Neural crest cell (in vitro differentiated cells): Measurements from ENCODE around the gene STX19. TPM values are rescaled to one million over a fixed set of nuclear protein-coding genes. Genes with fewer than 3 reads are reported as not detected.
A peak's percentile ranks its signal among the peaks of the same experiment; 100 is the strongest.

Experiments used
- DNase-seq: peaks from one replicate; pipeline ENCODE4 v3.0.0; 2021; ENCODE audit warnings: low read depth, mixed read lengths, low spot score
- H3K27ac Mint-ChIP-seq: one replicate; pipeline ENCODE4 v1.8.0; 2021; ENCODE audit warnings: mild to moderate bottlenecking, mixed read lengths; ENCODE audit not compliant: unreplicated experiment
- H3K27me3 Mint-ChIP-seq: 2 replicates; pipeline ENCODE4 v1.8.0; 2021; ENCODE audit warnings: low read depth, mild to moderate bottlenecking, mixed read lengths
- H3K36me3 Mint-ChIP-seq: 2 replicates; pipeline ENCODE4 v1.8.0; 2021; ENCODE audit warnings: low read depth, mild to moderate bottlenecking, mixed read lengths
- H3K4me1 Mint-ChIP-seq: 2 replicates; pipeline ENCODE4 v1.8.0; 2021; ENCODE audit warnings: mixed read lengths
- H3K4me3 Mint-ChIP-seq: one replicate; pipeline ENCODE4 v1.8.0; 2021; ENCODE audit warnings: mild to moderate bottlenecking, mixed read lengths
- H3K9me3 Mint-ChIP-seq: 2 replicates; pipeline ENCODE4 v1.8.0; 2021; ENCODE audit warnings: mixed read lengths
- CTCF ChIP-seq: fragments of 200-600 bp; sonication (generic); conservative IDR thresholded peaks from 2 replicates; pipeline ENCODE4 v1.5.0; 2021; ENCODE audit warnings: antibody characterized with exemption, mild to moderate bottlenecking
- total RNA-seq: library from RNA; stranded (reverse); gene quantifications from 2 replicates; pipeline ENCODE4 v1.2.1, GENCODE V29; 2021

The STX19 gene
- total RNA-seq, 1 donor from 2014 or later: not detected

GRCh38 chr3:93983408-93983807 lies 45.0 kb downstream of the STX19 start:
- peak overlapping the region; percentile 35 for H3K4me3 Mint-ChIP-seq
- no peak for DNase-seq
- H3K27me3 Mint-ChIP-seq: no peaks in the 10 kb centered on the region
- H3K36me3 Mint-ChIP-seq: no peaks in the 10 kb centered on the region
- H3K4me1 Mint-ChIP-seq: peaks cover 31% of the 10 kb centered on the region
- H3K9me3 Mint-ChIP-seq: no peaks in the 10 kb centered on the region
- no peak overlapping the region for H3K27ac Mint-ChIP-seq
- no peak for TF ChIP-seq CTCF

DNA sequence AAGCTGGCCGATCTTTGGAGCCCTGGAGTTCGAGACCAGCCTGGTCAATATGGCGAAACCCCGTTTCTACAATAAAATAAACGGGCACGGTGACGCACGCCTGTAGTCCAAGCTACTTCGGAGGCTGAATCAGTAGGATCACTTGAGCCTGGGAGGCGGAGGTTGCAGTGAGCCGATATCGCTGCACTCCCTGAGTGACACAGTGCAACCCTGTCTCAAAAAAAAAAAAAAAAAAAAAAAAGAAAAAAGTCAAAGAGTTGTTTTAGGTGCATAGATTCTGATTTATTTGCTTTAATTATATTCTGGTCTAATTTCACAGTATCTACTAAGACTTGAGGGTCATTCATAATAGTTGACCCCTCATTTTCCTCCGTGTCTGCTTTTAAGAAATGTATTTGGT lies 46.7 kb downstream of the STX19 start:
- no peak for TF ChIP-seq CTCF
- Mint-ChIP-seq H3K36me3 (no peaks in the 10 kb centered on the region), H3K4me1 (peaks cover 31% of the 10 kb centered on the region), H3K4me3 (peak overlapping the region; percentile 91), H3K27me3 (no peaks in the 10 kb centered on the region), H3K27ac (no peak overlapping the region), H3K9me3 (no peaks in the 10 kb centered on the region)
- no peak for DNase-seq

DNA sequence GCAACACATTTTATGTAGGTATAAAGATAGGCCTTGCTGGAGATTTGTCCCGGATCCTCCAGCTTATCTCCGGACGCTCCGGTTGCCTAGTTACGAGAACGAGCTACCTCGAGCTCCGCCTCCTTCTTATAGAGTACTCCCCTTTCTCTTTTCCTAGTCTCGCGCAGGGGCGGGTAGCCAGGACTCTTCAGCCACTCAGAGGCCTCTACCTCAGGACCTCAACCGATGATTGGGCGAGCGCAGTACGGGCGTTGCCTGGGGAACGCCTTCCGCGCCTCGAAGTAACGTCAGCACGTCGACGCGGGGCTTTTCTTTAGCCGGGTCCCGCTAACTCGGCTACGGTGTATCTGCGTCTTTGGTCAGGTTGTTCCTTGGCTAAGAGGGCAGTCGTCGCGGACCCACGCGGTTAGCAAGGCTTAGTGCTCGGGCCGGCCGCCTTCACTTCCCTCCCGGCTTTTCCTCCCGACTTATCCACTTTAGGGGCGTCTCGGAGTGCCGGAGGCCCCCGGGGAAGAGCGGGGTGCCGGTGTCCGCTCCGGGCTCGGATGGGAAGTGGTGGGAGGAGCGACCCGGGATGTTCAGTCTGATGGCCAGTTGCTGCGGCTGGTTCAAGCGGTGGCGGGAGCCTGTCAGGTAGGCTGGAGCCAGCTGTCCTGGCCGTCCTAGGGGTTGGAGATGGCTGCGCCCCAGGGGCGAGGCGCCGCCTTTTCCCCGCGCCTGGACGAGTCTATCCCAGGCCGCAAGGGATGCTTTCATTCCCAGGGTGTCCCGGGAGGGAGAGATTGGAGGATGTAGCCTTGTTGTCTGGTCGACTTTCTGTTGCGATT lies 48.3 kb downstream of the STX19 start, which contains the start of gene ARL13B:
Gene ARL13B, plus strand, starts transcription at position 306 of the 827 bp plus-strand sequence. Its CDS starts 269 bp downstream, at position 575.
- peaks cover 31% of the 10 kb centered on the region for H3K4me1 Mint-ChIP-seq
- peak within 1 kb of the TSS; percentile 90 for H3K4me3 Mint-ChIP-seq
- H3K36me3 Mint-ChIP-seq: no peaks in the 10 kb centered on the region
- no peaks in the 10 kb centered on the region for H3K27me3 Mint-ChIP-seq
- peak within 1 kb of the TSS; percentile 95 for H3K27ac Mint-ChIP-seq
- no peaks in the 10 kb centered on the region for H3K9me3 Mint-ChIP-seq
- DNase-seq: peak; percentile 85
- no peak for TF ChIP-seq CTCF

DNA sequence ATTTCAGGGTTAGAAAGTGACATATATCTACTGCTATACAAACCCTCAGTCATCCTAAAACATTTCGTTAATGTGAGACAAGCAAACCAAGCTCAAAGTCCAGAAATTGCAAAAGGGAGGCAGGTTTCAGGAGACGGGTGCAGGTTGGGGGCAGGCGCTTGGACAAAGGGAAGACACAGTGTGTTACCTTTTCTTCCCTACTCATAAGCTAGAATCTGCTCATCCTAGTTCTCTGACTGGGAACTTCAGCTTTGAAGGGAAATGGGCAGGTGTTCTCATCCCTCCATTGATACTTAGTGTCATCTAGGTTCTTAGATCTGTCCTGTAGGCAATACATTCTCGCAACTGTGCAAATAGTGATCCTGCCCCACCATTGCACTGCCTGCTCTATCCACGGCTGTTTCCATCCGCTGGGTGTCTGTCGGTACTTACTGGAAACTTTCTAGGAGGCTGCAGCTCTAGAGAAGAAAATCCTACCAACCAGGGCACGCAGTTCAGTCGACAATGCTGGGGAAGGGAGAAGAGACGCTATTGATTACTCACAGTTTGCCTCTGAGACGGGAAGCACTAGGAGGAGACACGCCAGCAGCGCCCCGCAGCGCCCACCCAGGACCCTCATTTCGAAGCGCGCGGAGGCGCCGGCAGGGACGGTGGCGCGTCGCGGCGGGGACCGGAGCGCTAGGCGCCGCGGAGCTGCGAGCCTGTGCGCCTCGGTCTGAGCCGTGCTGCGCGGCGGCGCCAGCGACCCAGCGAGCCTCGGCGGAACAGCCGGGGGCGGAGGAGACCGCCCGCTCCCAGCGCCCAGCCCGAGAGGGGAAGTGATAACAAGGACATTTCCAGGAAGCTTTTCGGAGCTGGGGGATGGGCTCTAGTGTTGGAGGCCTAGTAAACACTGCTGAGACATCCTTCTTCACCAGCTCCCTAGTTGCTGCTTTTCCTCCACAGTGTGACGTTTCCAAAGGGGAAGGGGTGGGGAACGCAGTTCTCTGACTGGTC lies 55.0 kb downstream of the STX19 start, which contains the start of gene PROS1:
Gene PROS1, minus strand, starts transcription at position 766 of the 996 bp plus-strand sequence. Its CDS starts 147 bp downstream, at position 619.
- Mint-ChIP-seq H3K36me3 (no peaks in the 10 kb centered on the region), H3K9me3 (no peaks in the 10 kb centered on the region), H3K4me1 (peaks cover 13% of the 10 kb centered on the region), H3K4me3 (peak within 1 kb of the TSS; percentile 91), H3K27me3 (no peaks in the 10 kb centered on the region), H3K27ac (peak within 1 kb of the TSS; percentile 97)
- peak; percentile 63 for DNase-seq
- no peak for TF ChIP-seq CTCF

DNA sequence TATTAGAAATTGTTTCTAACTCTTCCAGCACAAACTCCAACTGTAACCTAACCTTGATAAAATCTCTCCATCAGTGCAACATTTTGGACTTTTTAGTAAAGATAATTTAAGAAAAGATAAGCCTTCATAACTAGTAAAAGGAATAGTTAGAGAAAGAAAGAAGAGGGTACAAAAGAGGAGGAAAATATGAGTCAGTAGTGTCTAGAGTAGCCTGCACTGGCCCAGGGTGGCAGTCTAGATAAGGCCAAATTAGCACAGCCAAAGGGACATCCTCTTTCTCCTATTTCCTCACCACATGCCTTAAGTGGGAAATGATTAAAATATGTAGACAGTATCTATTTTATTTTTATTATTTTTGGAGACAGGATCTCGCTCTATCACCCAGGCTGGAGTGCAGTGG lies 58.4 kb downstream of the STX19 start:
- TF ChIP-seq CTCF: no peak
- H3K4me3 Mint-ChIP-seq: no peak overlapping the region
- H3K36me3 Mint-ChIP-seq: peaks cover 9% of the 10 kb centered on the region
- no peak for DNase-seq
- no peak overlapping the region for H3K27ac Mint-ChIP-seq
- no peaks in the 10 kb centered on the region for H3K27me3 Mint-ChIP-seq
- peaks cover 13% of the 10 kb centered on the region for H3K4me1 Mint-ChIP-seq
- H3K9me3 Mint-ChIP-seq: no peaks in the 10 kb centered on the region
